HCT116 (cell line): Measurements from ENCODE around the gene GRK2. TPM values are rescaled to one million over a fixed set of nuclear protein-coding genes. Genes with fewer than 3 reads are reported as not detected.

Experiments
- ATAC-seq: fragments of 200-7000 bp; cut with Tn5 transposase; 2 replicates; pipeline ENCODE4 v1.9.1; 2020; ENCODE audit warnings: mild to moderate bottlenecking, moderate library complexity
- BruUV-seq: library from RNA; stranded (reverse); fragments of 400-500 nt; replicated peaks from 2 replicates; lab custom pipeline; 2021; lab: Mats Ljungman, UMichigan
- CTCF ChIA-PET: fragments of 300-600 bp; sonication (Branson Sonifier 250); formaldehyde crosslinking; loops from one replicate; lab custom pipeline; 2021; ENCODE audit warnings: antibody characterized with exemption; lab: Charles Lee
- POLR2A ChIA-PET: fragments of 300-600, 350-600 bp; sonication (Branson Sonifier 250); formaldehyde crosslinking; loops from one replicate; lab custom pipeline; 2021; ENCODE audit warnings: antibody characterized with exemption; lab: Charles Lee
- RAD21 ChIA-PET, 2 experiments: fragments of 300-600 bp; sonication (Branson Sonifier 250); formaldehyde crosslinking; loops; one replicate each; lab custom pipeline; 2023; ENCODE audit warnings: low total read pairs in 2 of 2; ENCODE audit not compliant: uncharacterized antibody in 2 of 2, unreplicated experiment in 2 of 2, low non-redundant PET in 1 of 2; lab: Charles Lee
- DNase-seq: peaks from one replicate; pipeline ENCODE4 v3.0.0-alpha.2; 2010; ENCODE audit warnings: low read depth, low spot score
- H2AFZ ChIP-seq: fragments of 200-600 bp; shearing (Covaris generic), sonication (generic); 2 replicates; pipeline ENCODE4 v1.6.1; 2017; ENCODE audit warnings: low read depth, mixed run types, mixed read lengths, antibody characterized with exemption, low read length; ENCODE audit not compliant: poor library complexity, severe bottlenecking
- H3K27ac ChIP-seq: 2 replicates; pipeline ENCODE4 v1.5.1; 2012; ENCODE audit warnings: low read depth, low read length
- H3K27me3 ChIP-seq: fragments of 200-600 bp; sonication (generic); 2 replicates; pipeline ENCODE4 v1.6.1; 2016; ENCODE audit warnings: mixed run types, low read length, mixed read lengths; ENCODE audit not compliant: insufficient read depth
- H3K36me3 ChIP-seq, 2 experiments: fragments of 200-500 bp in 1 of 2; fragments of 200-600 bp in 1 of 2; sonication (Bioruptor generic) in 1 of 2; sonication (generic) in 1 of 2; 2 replicates each; pipeline versions ENCODE4 v1.5.1 to v1.6.1; 2014 to 2016; ENCODE audit warnings: low read length in 2 of 2, inconsistent platforms in 1 of 2, mixed read lengths in 1 of 2, mixed run types in 1 of 2; ENCODE audit not compliant: insufficient read depth in 2 of 2, control insufficient read depth in 1 of 2
- H3K4me1 ChIP-seq, 2 experiments: fragments of 200-600 bp in 1 of 2; sonication (generic) in 1 of 2; 2 replicates each; pipeline versions ENCODE4 v1.5.1 to v1.6.1; 2012 to 2017; ENCODE audit warnings: low read length in 2 of 2, inconsistent platforms in 1 of 2, mild to moderate bottlenecking in 1 of 2, mixed read lengths in 1 of 2, mixed run types in 1 of 2, moderate library complexity in 1 of 2; ENCODE audit not compliant: insufficient read depth in 2 of 2, control insufficient read depth in 1 of 2
- H3K4me2 ChIP-seq: fragments of 200-600 bp; sonication (generic); 2 replicates; pipeline ENCODE4 v1.6.1; 2017; ENCODE audit warnings: mixed run types, low read length, mixed read lengths
- H3K4me3 ChIP-seq, 2 experiments: fragments of 200-600 bp in 1 of 2; sonication (generic) in 1 of 2; replicated peaks in 1 of 2; 2 replicates each; pipeline ENCODE4 v1.5.1; 2011 to 2016; ENCODE audit warnings: low read length in 2 of 2, control low read depth in 1 of 2, low read depth in 1 of 2, mild to moderate bottlenecking in 1 of 2, mixed read lengths in 1 of 2, mixed run types in 1 of 2
- H3K79me2 ChIP-seq: fragments of 200-600 bp; sonication (generic); 2 replicates; pipeline ENCODE4 v1.6.1; 2017; ENCODE audit warnings: mild to moderate bottlenecking, mixed run types, low read length, moderate library complexity, mixed read lengths; ENCODE audit not compliant: insufficient read depth
- H3K9ac ChIP-seq: fragments of 200-600 bp; sonication (generic); 2 replicates; pipeline ENCODE4 v1.6.1; 2016; ENCODE audit warnings: low read length, mixed read lengths
- H3K9me2 ChIP-seq: fragments of 200-600 bp; sonication (generic), shearing (Covaris generic); 2 replicates; pipeline ENCODE4 v1.6.1; 2017; ENCODE audit warnings: mixed run types, mild to moderate bottlenecking, moderate library complexity; ENCODE audit not compliant: insufficient read depth
- H3K9me3 ChIP-seq, 2 experiments: fragments of 200-500 bp in 1 of 2; fragments of 200-600 bp in 1 of 2; sonication (Bioruptor generic) in 1 of 2; sonication (generic) in 1 of 2; 2 replicates each; pipeline ENCODE4 v1.6.1; 2014 to 2017; ENCODE audit warnings: low read length in 2 of 2, mixed read lengths in 2 of 2, inconsistent platforms in 1 of 2, low read depth in 1 of 2, mild to moderate bottlenecking in 1 of 2, mixed run types in 1 of 2, moderate library complexity in 1 of 2; ENCODE audit not compliant: control insufficient read depth in 1 of 2, insufficient read depth in 1 of 2
- H4K20me1 ChIP-seq: fragments of 200-600 bp; sonication (generic), shearing (Covaris generic); 2 replicates; pipeline ENCODE4 v1.6.1; 2017; ENCODE audit warnings: mixed run types, mild to moderate bottlenecking, moderate library complexity; ENCODE audit not compliant: insufficient read depth
- ATF3 ChIP-seq: IDR thresholded peaks from 2 replicates; pipeline ENCODE4 v1.6.1; 2012
- CTCF ChIP-seq, 3 experiments: fragments of 200-600 bp in 1 of 3; sonication (generic) in 1 of 3; IDR thresholded peaks in 2 of 3; conservative IDR thresholded peaks in 1 of 3; 2 replicates each; pipeline ENCODE4 v1.5.1; 2012 to 2017; ENCODE audit warnings: low read depth in 2 of 3, low read length in 2 of 3, antibody characterized with exemption in 1 of 3, borderline replicate concordance in 1 of 3, control low read depth in 1 of 3, mild to moderate bottlenecking in 1 of 3, mixed read lengths in 1 of 3, mixed run types in 1 of 3, moderate library complexity in 1 of 3; ENCODE audit not compliant: insufficient read depth in 1 of 3
- EZH2 ChIP-seq: fragments of 200-600 bp; sonication (generic); IDR thresholded peaks from 2 replicates; pipeline ENCODE4 v1.6.1; 2017; ENCODE audit warnings: antibody characterized with exemption, mixed run types
- EZH2phosphoT487 ChIP-seq: fragments of 200-600 bp; IDR thresholded peaks from 2 replicates; pipeline ENCODE4 v1.6.1; 2018; ENCODE audit warnings: antibody characterized with exemption, borderline replicate concordance
- FOSL1 ChIP-seq: IDR thresholded peaks from 2 replicates; pipeline ENCODE4 v1.6.1; 2012; ENCODE audit warnings: low read depth
- JUND ChIP-seq: IDR thresholded peaks from 2 replicates; pipeline ENCODE4 v1.6.1; 2012
- POLR2AphosphoS5 ChIP-seq: IDR thresholded peaks from 2 replicates; pipeline ENCODE4 v1.6.1; 2011; ENCODE audit warnings: mild to moderate bottlenecking, low read depth, low read length, moderate library complexity
- RAD21 ChIP-seq: IDR thresholded peaks from 2 replicates; pipeline ENCODE4 v1.6.1; 2012; ENCODE audit warnings: low read depth, mild to moderate bottlenecking
- SIN3A ChIP-seq: IDR thresholded peaks from 2 replicates; pipeline ENCODE4 v1.6.1; 2012; ENCODE audit warnings: low read depth
- SP1 ChIP-seq: IDR thresholded peaks from 2 replicates; pipeline ENCODE4 v1.6.1; 2012; ENCODE audit warnings: low read depth
- SRF ChIP-seq: IDR thresholded peaks from 2 replicates; pipeline ENCODE4 v1.6.1; 2012; ENCODE audit warnings: low read depth
- ZNF274 ChIP-seq: fragments of 200-500 bp; sonication (Bioruptor generic); IDR thresholded peaks from 2 replicates; pipeline ENCODE4 v1.6.1; 2014; ENCODE audit warnings: mild to moderate bottlenecking, low read depth, low read length, inconsistent platforms
- intact Hi-C: fragments of 100-400 bp; cut with micrococcal nuclease; formaldehyde crosslinking; loops from 2 replicates; pipeline ENCODE4 v1.10.0; 2022
- total RNA-seq: library from RNA; stranded (reverse); gene quantifications from one replicate; pipeline ENCODE4 v1.2.1, GENCODE V29; 2021; ENCODE audit not compliant: unreplicated experiment
- TF ChIP-seq, protein P1 (sequence below): IDR thresholded peaks from 2 replicates; pipeline ENCODE4 v1.6.1; 2012
- TF ChIP-seq, protein P2 (sequence below): IDR thresholded peaks from 2 replicates; pipeline ENCODE4 v1.6.1; 2011; ENCODE audit warnings: mild to moderate bottlenecking, low read length, moderate library complexity; ENCODE audit not compliant: insufficient replicate concordance; ENCODE audit errors: extremely low read depth

Gene GRK2
- total RNA-seq, 1 experiment from 2014 or later = 83.0 TPM

DNA sequence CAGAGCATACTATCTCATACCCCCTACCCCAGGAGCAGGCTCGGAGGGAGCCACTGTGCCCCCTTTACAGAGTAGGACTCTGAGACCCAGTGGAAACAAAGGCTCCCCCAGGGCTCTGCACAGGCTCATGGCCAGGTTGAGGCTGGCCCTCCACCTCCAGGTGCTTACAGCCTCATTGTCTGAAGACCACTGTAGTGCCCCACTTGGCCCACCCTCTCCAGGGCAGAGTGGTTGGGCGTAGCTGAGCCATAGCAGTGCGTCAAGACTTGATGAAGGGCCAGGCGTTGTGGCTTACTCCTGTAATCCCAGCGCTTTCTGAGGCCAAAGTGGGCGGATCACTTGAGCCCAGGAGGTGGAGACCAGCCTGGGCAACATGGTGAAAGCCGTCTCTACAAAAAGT is 24.5 kb downstream of the GRK2 start (continued):
- TF ChIP-seq, protein P1, sequence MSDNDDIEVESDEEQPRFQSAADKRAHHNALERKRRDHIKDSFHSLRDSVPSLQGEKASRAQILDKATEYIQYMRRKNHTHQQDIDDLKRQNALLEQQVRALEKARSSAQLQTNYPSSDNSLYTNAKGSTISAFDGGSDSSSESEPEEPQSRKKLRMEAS = no peak
- no peak for TF ChIP-seq EZH2phosphoT487
- no peak for TF ChIP-seq SP1
- no peak for TF ChIP-seq ZNF274
- TF ChIP-seq RAD21 = no peak
- TF ChIP-seq SIN3A = no peak

DNA sequence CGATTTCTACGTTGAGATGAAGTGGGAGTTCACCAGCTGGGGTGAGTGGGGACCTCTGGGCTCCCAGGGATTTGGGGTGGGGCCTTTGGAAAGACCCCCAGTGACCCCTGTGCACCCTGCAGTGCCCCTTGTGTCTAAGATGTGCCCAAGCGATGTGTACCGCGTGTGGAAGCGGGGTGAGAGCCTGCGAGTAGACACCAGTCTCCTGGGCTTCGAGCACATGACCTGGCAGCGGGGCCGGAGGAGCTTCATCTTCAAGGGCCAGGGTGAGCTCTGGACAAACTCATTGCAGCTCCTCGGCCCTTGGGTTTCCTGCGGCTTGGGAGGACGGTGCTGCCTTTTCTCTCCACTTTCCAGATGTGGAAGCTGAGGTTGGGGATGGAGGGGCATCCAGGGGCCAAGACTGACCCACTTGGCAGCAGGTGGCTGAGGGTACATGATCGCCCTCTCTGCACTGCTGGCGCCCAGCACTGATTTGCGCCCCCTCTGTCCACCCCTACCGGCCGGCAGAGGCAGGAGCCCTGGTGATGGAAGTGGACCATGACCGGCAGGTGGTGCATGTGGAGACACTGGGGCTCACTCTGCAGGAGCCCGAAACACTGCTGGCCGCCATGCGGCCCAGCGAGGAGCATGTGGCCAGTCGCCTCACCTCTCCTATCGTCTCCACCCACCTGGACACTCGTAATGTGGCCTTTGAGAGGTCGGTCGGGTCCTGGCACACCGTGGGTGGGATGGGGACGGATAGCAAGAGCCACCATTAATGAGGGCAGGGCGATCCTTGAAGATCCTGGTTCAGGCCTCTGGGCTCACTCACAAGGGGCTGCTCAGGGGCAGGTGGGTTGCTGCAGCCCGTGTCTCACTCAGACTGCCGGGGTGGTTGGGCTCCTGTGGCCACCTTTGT is 25.5 kb downstream of the GRK2 start:
- H2AFZ ChIP-seq = no peak overlapping the region
- H3K27me3 ChIP-seq = no peaks in the 10 kb centered on the region
- peaks cover 38% of the 10 kb centered on the region; the same call in 1 of the 2 replicates for H3K79me2 ChIP-seq
- ChIA-PET POLR2A (no interaction called here), CTCF (interaction anchor here (1.2 kb wide), 1 partner anchor 25 kb away, joined by 3 read pairs; no protein-coding TSS in a partner anchor), RAD21 (no interaction called here)
- no peak overlapping the region for H3K27ac ChIP-seq
- no peak overlapping the region for H3K9ac ChIP-seq
- no peaks in the 10 kb centered on the region for H4K20me1 ChIP-seq
- peaks cover 13 to 29% of the 10 kb centered on the region in 2 experiments for H3K4me1 ChIP-seq
- H3K36me3 ChIP-seq = peaks cover 3 to 39% of the 10 kb centered on the region in 2 experiments; a peak in 2 of 4 replicates
- H3K4me3 ChIP-seq = no peak overlapping the region
- H3K4me2 ChIP-seq = no peak overlapping the region
- no peak for ATAC-seq
- no peak for DNase-seq
- H3K9me2 ChIP-seq = no peaks in the 10 kb centered on the region
- H3K9me3 ChIP-seq = peaks cover 0 to 17% of the 10 kb centered on the region in 2 experiments; a peak in 1 of 4 replicates
- no TSS peak for BruUV-seq
- intact Hi-C loops = no loop called here
- no peak for TF ChIP-seq POLR2AphosphoS5
- TF ChIP-seq SIN3A = no peak
- no peak for TF ChIP-seq JUND
- no peak for TF ChIP-seq ZNF274
- no peak for TF ChIP-seq ATF3
- no peak for TF ChIP-seq CTCF (IDR thresholded peaks at IDR 0.05 in 2 of 3, conservative IDR thresholded peaks at IDR 0.05 in 1 of 3; ENCODE audit: borderline replicate concordance in 1 of 3, insufficient read depth in 1 of 3, low read depth in 2 of 3, low read length in 2 of 3)
- no peak for TF ChIP-seq RAD21
- TF ChIP-seq, protein P2, sequence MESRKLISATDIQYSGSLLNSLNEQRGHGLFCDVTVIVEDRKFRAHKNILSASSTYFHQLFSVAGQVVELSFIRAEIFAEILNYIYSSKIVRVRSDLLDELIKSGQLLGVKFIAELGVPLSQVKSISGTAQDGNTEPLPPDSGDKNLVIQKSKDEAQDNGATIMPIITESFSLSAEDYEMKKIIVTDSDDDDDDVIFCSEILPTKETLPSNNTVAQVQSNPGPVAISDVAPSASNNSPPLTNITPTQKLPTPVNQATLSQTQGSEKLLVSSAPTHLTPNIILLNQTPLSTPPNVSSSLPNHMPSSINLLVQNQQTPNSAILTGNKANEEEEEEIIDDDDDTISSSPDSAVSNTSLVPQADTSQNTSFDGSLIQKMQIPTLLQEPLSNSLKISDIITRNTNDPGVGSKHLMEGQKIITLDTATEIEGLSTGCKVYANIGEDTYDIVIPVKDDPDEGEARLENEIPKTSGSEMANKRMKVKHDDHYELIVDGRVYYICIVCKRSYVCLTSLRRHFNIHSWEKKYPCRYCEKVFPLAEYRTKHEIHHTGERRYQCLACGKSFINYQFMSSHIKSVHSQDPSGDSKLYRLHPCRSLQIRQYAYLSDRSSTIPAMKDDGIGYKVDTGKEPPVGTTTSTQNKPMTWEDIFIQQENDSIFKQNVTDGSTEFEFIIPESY = no peak
- no peak for TF ChIP-seq SRF
- TF ChIP-seq, protein P1 = no peak
- no peak for TF ChIP-seq FOSL1
- TF ChIP-seq EZH2 = no peak
